Measurements from ENCODE around the gene BEST1. TPM values are rescaled to one million over a fixed set of nuclear protein-coding genes. Genes with fewer than 3 reads are reported as not detected.
"Not testable (repeated sequence)": the region's sequence is repeated elsewhere in the genome, so short reads cannot be mapped to it uniquely, and the experiment has no call there.

Gene BEST1
- total RNA-seq, 1 experiment from 2014 or later = 1.7 TPM

- Histone ChIP-seq H3K9me3 (ENCODE audit: low read length) (no peaks in the 10 kb centered on the region), H3K9ac (ENCODE audit: low read length) (no peak overlapping the region), H3K4me1 (ENCODE audit: low read length) (peaks cover 5% of the 10 kb centered on the region), H3K4me3 (ENCODE audit: low read length) (no peak overlapping the region), H3K9me2 (replicated peaks; ENCODE audit: insufficient read depth, low read length) (no peaks in the 10 kb centered on the region), H3K36me3 (ENCODE audit: insufficient read depth, low read length) (no peaks in the 10 kb centered on the region), H2AFZ (ENCODE audit: low read length) (no peak overlapping the region), H3K27me3 (ENCODE audit: low read length) (no peaks in the 10 kb centered on the region), H3K4me2 (ENCODE audit: low read depth, low read length, poor library complexity, severe bottlenecking) (no peak overlapping the region), H3K79me2 (ENCODE audit: low read length) (no peaks in the 10 kb centered on the region), H4K20me1 (ENCODE audit: insufficient read depth, low read depth, low read length) (no peaks in the 10 kb centered on the region), H3K27ac (ENCODE audit: low read length) (no peak overlapping the region)
- no peak for DNase-seq
These were observed 33.3 kb downstream of the BEST1 start for GRCh38 chr11:61983419-61983818.

- no peak overlapping the region for H3K27ac ChIP-seq (ENCODE audit: low read length)
- H4K20me1 ChIP-seq (ENCODE audit: insufficient read depth, low read depth, low read length) = no peaks in the 10 kb centered on the region
- no peaks in the 10 kb centered on the region for H3K79me2 ChIP-seq (ENCODE audit: low read length)
- no peaks in the 10 kb centered on the region for H3K9me3 ChIP-seq (ENCODE audit: low read length)
- H3K4me1 ChIP-seq (ENCODE audit: low read length) = peaks cover 16% of the 10 kb centered on the region
- H3K9ac ChIP-seq (ENCODE audit: low read length) = no peak overlapping the region
- no peaks in the 10 kb centered on the region for H3K36me3 ChIP-seq (ENCODE audit: insufficient read depth, low read length)
- H2AFZ ChIP-seq (ENCODE audit: low read length) = no peak overlapping the region
- H3K4me3 ChIP-seq (ENCODE audit: low read length) = no peak overlapping the region
- H3K27me3 ChIP-seq (ENCODE audit: low read length) = no peaks in the 10 kb centered on the region
- H3K9me2 ChIP-seq (replicated peaks; ENCODE audit: insufficient read depth, low read length) = no peaks in the 10 kb centered on the region
- no peak for DNase-seq
- H3K4me2 ChIP-seq (ENCODE audit: low read depth, low read length, poor library complexity, severe bottlenecking) = no peak overlapping the region
These were observed 35.7 kb downstream of the BEST1 start for GRCh38 chr11:61985869-61986268.

- no peak overlapping the region for H3K4me3 ChIP-seq (ENCODE audit: low read length)
- no peak for DNase-seq
- no peaks in the 10 kb centered on the region for H3K9me3 ChIP-seq (ENCODE audit: low read length)
- H3K9me2 ChIP-seq (replicated peaks; ENCODE audit: insufficient read depth, low read length) = no peaks in the 10 kb centered on the region
- no peak overlapping the region for H2AFZ ChIP-seq (ENCODE audit: low read length)
- H3K27ac ChIP-seq (ENCODE audit: low read length) = no peak overlapping the region
- no peaks in the 10 kb centered on the region for H3K36me3 ChIP-seq (ENCODE audit: insufficient read depth, low read length)
- H3K4me1 ChIP-seq (ENCODE audit: low read length) = peaks cover 7% of the 10 kb centered on the region
- H3K4me2 ChIP-seq (ENCODE audit: low read depth, low read length, poor library complexity, severe bottlenecking) = no peak overlapping the region
- no peaks in the 10 kb centered on the region for H3K27me3 ChIP-seq (ENCODE audit: low read length)
- no peaks in the 10 kb centered on the region for H4K20me1 ChIP-seq (ENCODE audit: insufficient read depth, low read depth, low read length)
- no peak overlapping the region for H3K9ac ChIP-seq (ENCODE audit: low read length)
- no peaks in the 10 kb centered on the region for H3K79me2 ChIP-seq (ENCODE audit: low read length)
These were observed 44.8 kb downstream of the BEST1 start for GRCh38 chr11:61994981-61995380.

DNA sequence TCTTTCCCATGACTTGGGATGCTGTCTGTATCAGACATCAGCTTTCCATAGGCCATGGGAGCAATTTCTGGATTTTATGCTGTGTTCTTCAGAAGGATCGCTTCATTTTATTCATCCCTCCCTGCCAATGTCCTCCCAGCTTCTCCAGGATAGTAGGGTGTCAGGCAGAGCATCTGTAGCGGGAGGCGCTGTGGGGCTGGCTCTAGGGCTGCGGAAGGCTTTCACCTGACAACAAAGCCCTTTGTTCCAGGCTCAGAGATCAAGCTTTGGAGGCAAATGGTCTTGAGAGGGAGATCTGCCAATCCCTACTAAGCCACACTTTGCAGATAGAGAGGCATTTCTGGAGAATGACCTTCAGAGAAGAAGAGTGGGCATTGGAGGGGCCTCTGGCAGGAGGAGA, 46.8 kb downstream of the BEST1 start:
- Histone ChIP-seq H3K9me3 (ENCODE audit: low read length) (no peaks in the 10 kb centered on the region), H3K9me2 (replicated peaks; ENCODE audit: insufficient read depth, low read length) (no peaks in the 10 kb centered on the region), H3K27ac (ENCODE audit: low read length) (no peak overlapping the region), H4K20me1 (ENCODE audit: insufficient read depth, low read depth, low read length) (no peaks in the 10 kb centered on the region), H3K79me2 (ENCODE audit: low read length) (no peaks in the 10 kb centered on the region), H3K27me3 (ENCODE audit: low read length) (no peaks in the 10 kb centered on the region), H3K4me3 (ENCODE audit: low read length) (no peak overlapping the region), H2AFZ (ENCODE audit: low read length) (no peak overlapping the region), H3K4me1 (ENCODE audit: low read length) (no peaks in the 10 kb centered on the region), H3K36me3 (ENCODE audit: insufficient read depth, low read length) (no peaks in the 10 kb centered on the region), H3K4me2 (ENCODE audit: low read depth, low read length, poor library complexity, severe bottlenecking) (no peak overlapping the region), H3K9ac (ENCODE audit: low read length) (no peak overlapping the region)
- DNase-seq = no peak

DNA sequence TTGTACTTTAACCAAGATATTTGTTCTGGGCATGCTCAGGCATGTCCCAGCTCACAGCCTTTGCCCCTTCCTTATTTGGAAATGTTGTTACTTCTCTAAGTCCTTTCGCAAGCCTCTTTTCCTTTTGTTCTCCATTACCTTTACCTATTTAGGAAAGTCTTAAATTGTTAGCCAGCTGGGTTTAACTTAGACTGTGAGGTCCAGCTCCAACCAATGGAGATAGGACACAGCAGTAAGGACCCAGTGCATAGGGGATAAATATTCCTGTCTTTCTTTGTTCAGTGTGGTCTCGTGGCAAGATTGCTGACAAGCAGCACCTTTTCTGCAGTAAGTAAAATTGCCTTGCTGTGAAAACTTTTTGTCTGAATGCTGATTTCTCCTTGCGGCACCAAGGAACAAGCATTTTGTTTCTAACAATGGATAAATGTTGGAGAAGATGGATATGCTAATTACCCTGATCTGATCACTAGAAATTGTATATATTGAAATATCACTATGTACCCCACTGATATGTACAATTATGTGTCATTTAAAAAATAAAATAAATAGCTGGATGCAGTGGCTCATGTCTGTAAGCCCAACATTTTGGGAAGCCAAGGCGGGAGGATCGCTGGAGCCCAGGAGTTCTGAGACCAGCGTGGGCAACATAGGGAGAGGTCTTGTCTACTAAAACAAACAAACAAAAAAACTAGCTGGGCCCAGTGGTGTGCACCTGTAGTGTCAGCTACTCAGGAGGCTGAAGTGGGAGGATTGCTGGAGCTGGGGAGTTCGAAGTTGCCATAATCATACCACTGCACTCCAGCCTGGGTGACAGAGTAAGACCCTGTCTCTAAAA, 49.2 kb downstream of the BEST1 start:
- H3K27me3 ChIP-seq (ENCODE audit: low read length) = no peaks in the 10 kb centered on the region
- no peaks in the 10 kb centered on the region for H3K79me2 ChIP-seq (ENCODE audit: low read length)
- H3K36me3 ChIP-seq (ENCODE audit: insufficient read depth, low read length) = no peaks in the 10 kb centered on the region
- no peaks in the 10 kb centered on the region for H4K20me1 ChIP-seq (ENCODE audit: insufficient read depth, low read depth, low read length)
- H3K27ac ChIP-seq (ENCODE audit: low read length) = no peak overlapping the region
- no peaks in the 10 kb centered on the region for H3K4me1 ChIP-seq (ENCODE audit: low read length)
- no peak overlapping the region for H3K4me3 ChIP-seq (ENCODE audit: low read length)
- H2AFZ ChIP-seq (ENCODE audit: low read length) = no peak overlapping the region
- no peaks in the 10 kb centered on the region for H3K9me2 ChIP-seq (replicated peaks; ENCODE audit: insufficient read depth, low read length)
- no peak overlapping the region for H3K9ac ChIP-seq (ENCODE audit: low read length)
- no peak overlapping the region for H3K4me2 ChIP-seq (ENCODE audit: low read depth, low read length, poor library complexity, severe bottlenecking)
- no peak for DNase-seq
- H3K9me3 ChIP-seq (ENCODE audit: low read length) = no peaks in the 10 kb centered on the region

- Histone ChIP-seq H3K4me2 (ENCODE audit: low read depth, low read length, poor library complexity, severe bottlenecking) (no peak overlapping the region), H3K9ac (ENCODE audit: low read length) (no peak overlapping the region), H3K36me3 (ENCODE audit: insufficient read depth, low read length) (no peaks in the 10 kb centered on the region), H4K20me1 (ENCODE audit: insufficient read depth, low read depth, low read length) (no peaks in the 10 kb centered on the region), H3K4me3 (ENCODE audit: low read length) (no peak overlapping the region), H3K4me1 (ENCODE audit: low read length) (no peaks in the 10 kb centered on the region), H3K9me2 (replicated peaks; ENCODE audit: insufficient read depth, low read length) (no peaks in the 10 kb centered on the region), H3K79me2 (ENCODE audit: low read length) (no peaks in the 10 kb centered on the region), H3K27ac (ENCODE audit: low read length) (no peak overlapping the region), H2AFZ (ENCODE audit: low read length) (no peak overlapping the region), H3K27me3 (ENCODE audit: low read length) (no peaks in the 10 kb centered on the region), H3K9me3 (ENCODE audit: low read length) (no peaks in the 10 kb centered on the region)
- no peak for DNase-seq
These were observed 50.6 kb downstream of the BEST1 start for GRCh38 chr11:62000539-62001446.

DNA sequence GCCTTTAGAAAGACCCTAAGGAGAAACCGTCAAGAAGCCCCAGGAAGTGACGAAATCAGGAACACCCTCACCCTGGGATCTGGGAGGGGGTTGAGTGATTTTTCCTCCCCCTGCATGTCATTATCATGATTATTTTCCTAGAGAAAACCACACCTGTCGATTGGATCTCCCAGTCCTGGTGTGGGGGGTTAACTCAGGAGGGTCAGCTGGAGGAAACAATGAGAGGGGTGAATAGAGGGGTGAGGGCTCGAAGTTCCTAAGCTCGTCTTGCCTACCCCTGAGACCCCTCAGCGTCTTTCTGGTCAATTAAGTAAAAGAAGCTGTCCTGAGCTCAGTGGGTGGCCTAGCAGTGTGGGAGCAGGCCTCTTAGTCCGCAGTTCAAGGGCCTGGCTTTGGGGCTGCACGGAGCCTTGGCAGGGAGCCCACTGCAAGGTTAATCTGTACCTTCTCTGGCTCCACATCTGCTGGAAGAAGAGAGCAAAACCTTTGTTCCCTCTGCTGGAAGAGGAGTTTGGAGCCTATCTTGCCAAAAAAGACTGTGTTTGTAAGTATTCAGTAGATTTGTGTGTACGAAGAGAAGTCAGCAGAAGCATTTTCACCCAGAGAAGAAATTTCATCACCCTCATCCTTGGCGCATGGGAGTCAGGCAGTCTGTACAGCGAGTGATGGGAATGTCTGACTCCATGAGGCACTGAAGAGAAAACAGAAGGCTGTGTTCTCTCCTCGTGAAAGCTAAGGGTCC, 51.5 kb downstream of the BEST1 start:
- H3K9ac ChIP-seq (ENCODE audit: low read length) = no peak overlapping the region
- no peak overlapping the region for H2AFZ ChIP-seq (ENCODE audit: low read length)
- H3K4me2 ChIP-seq (ENCODE audit: low read depth, low read length, poor library complexity, severe bottlenecking) = no peak overlapping the region
- DNase-seq = no peak
- no peaks in the 10 kb centered on the region for H3K9me2 ChIP-seq (replicated peaks; ENCODE audit: insufficient read depth, low read length)
- H3K36me3 ChIP-seq (ENCODE audit: insufficient read depth, low read length) = no peaks in the 10 kb centered on the region
- H3K79me2 ChIP-seq (ENCODE audit: low read length) = no peaks in the 10 kb centered on the region
- no peaks in the 10 kb centered on the region for H4K20me1 ChIP-seq (ENCODE audit: insufficient read depth, low read depth, low read length)
- H3K9me3 ChIP-seq (ENCODE audit: low read length) = no peaks in the 10 kb centered on the region
- H3K4me1 ChIP-seq (ENCODE audit: low read length) = no peaks in the 10 kb centered on the region
- H3K4me3 ChIP-seq (ENCODE audit: low read length) = no peak overlapping the region
- H3K27ac ChIP-seq (ENCODE audit: low read length) = no peak overlapping the region
- no peaks in the 10 kb centered on the region for H3K27me3 ChIP-seq (ENCODE audit: low read length)

- not testable (repeated sequence) for H3K27ac ChIP-seq (ENCODE audit: low read length); H3K27me3 ChIP-seq (ENCODE audit: low read length); H3K4me2 ChIP-seq (ENCODE audit: low read depth, low read length, poor library complexity, severe bottlenecking); H2AFZ ChIP-seq (ENCODE audit: low read length); H3K79me2 ChIP-seq (ENCODE audit: low read length); H3K9ac ChIP-seq (ENCODE audit: low read length); H3K4me3 ChIP-seq (ENCODE audit: low read length); H4K20me1 ChIP-seq (ENCODE audit: insufficient read depth, low read depth, low read length); H3K9me3 ChIP-seq (ENCODE audit: low read length); H3K36me3 ChIP-seq (ENCODE audit: insufficient read depth, low read length); H3K9me2 ChIP-seq (replicated peaks; ENCODE audit: insufficient read depth, low read length); H3K4me1 ChIP-seq (ENCODE audit: low read length); DNase-seq
These were observed 52.1 kb downstream of the BEST1 start for GRCh38 chr11:62002283-62002682.

All from Karpas-422 (cell line).